ENCODE results near the gene OR10A5. TPM values are rescaled to one million over a fixed set of nuclear protein-coding genes. Genes with fewer than 3 reads are reported as not detected.

The OR10A5 gene
- total RNA-seq, 1 experiment from 2014 or later = not detected

DNA sequence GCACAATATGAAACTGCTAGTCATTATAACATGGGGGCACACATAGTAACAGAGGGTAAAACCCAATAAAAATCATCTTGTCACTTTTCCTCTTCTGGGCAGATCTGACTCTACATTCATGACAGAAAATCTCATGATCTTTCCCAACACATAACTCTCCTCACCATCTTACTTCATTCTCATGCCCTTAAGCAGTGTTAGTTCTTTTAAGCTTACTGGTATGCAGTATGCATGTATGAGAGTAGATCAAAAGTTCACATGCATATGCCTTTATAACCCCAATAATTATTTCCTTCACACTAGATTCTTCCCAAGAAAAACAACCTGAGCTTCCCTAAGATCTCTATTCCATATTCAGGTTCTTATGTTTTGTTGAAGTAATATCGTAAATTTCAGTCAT is 25.8 kb downstream of the OR10A5 start:
- H3K9me3 Mint-ChIP-seq = no peaks in the 10 kb centered on the region
- Histone ChIP-seq H2BK20ac (ENCODE audit: low read depth, low read length, poor library complexity, severe bottlenecking) (no peak overlapping the region), H3K4ac (ENCODE audit: low read depth, low read length) (no peak overlapping the region), H3K14ac (ENCODE audit: insufficient read depth, low read length) (no peak overlapping the region), H3K23ac (ENCODE audit: insufficient read length, low read depth, low read length) (no peak overlapping the region), H2BK5ac (ENCODE audit: insufficient read length, low read length) (no peak overlapping the region), H3K27ac (ENCODE audit: insufficient read length, low read depth, low read length) (no peak overlapping the region), H4K5ac (ENCODE audit: insufficient read length, low read depth, low read length) (no peak overlapping the region), H2BK120ac (ENCODE audit: low read depth, low read length, poor library complexity, severe bottlenecking) (no peak overlapping the region), H3T11ph (ENCODE audit: low read length) (no peak overlapping the region), H4K8ac (replicated peaks; ENCODE audit: insufficient read length, low read depth, low read length) (no peak overlapping the region), H2BK12ac (ENCODE audit: insufficient read length, low read depth, low read length) (no peak overlapping the region), H3K4me2 (ENCODE audit: insufficient read depth, insufficient read length, low read length) (no peak overlapping the region), H3K27me3 (ENCODE audit: insufficient read depth, low read length) (no peaks in the 10 kb centered on the region), H3K9me3 (ENCODE audit: control insufficient read depth, low read depth, low read length) (no peaks in the 10 kb centered on the region), H2AK5ac (ENCODE audit: insufficient read length, low read length) (no peak overlapping the region), H3K4me1 (ENCODE audit: insufficient read depth, low read length) (no peaks in the 10 kb centered on the region), H3K79me1 (ENCODE audit: insufficient read depth, low read depth, low read length, poor library complexity, severe bottlenecking) (no peaks in the 10 kb centered on the region), H3K9ac (ENCODE audit: extremely low read depth, insufficient read length, low read length) (no peak overlapping the region), H3K56ac (ENCODE audit: insufficient read length, low read depth, low read length) (no peak overlapping the region), H2BK15ac (ENCODE audit: low read depth, low read length) (no peak overlapping the region), H4K91ac (ENCODE audit: insufficient read length, low read depth, low read length) (no peak overlapping the region), H2AFZ (ENCODE audit: low read length) (no peak overlapping the region), H3K79me2 (ENCODE audit: insufficient read depth, low read length) (no peaks in the 10 kb centered on the region), H3K23me2 (ENCODE audit: insufficient read length, low read depth, low read length, poor library complexity, severe bottlenecking) (no peaks in the 10 kb centered on the region), H4K20me1 (ENCODE audit: control insufficient read depth, insufficient read depth, insufficient read length) (no peaks in the 10 kb centered on the region), H3K18ac (ENCODE audit: insufficient read length, low read depth, low read length) (no peak overlapping the region)
- no peaks in the 10 kb centered on the region for H3K27me3 Mint-ChIP-seq (ENCODE audit: low read depth)
- no peak for DNase-seq
- no peak for TF ChIP-seq CTCF (conservative IDR thresholded peaks at IDR 0.05)
- H3K27ac Mint-ChIP-seq = no peak overlapping the region
- no peaks in the 10 kb centered on the region for H3K36me3 Mint-ChIP-seq (ENCODE audit: insufficient read depth in 1 of 3, low read depth in 3 of 3)
- H3K4me3 Mint-ChIP-seq = no peak overlapping the region
- no peaks in the 10 kb centered on the region for H3K4me1 Mint-ChIP-seq
- no CpG with 5 or more reads among the region's 1 CpG for whole genome bisulfite sequencing (ENCODE audit: extremely low coverage, insufficient read length, low lambda C conversion rate)

All from H9 (cell line).